HS-27A (cell line): ENCODE data around the gene USP15.

ENCODE experiments used
- DNase-seq: peaks from one replicate; pipeline ENCODE4 v3.0.0-alpha.2; 2012; ENCODE audit warnings: low read depth, missing footprints

The USP15 gene

GRCh38 chr12:62284749-62285148 is 24.5 kb downstream of the USP15 start:
- no peak for DNase-seq

- no peak for DNase-seq
Measured at GRCh38 chr12:62285284-62285683, 25.1 kb downstream of the USP15 start.

- DNase-seq = no peak
Measured at GRCh38 chr12:62288328-62288727, 28.1 kb downstream of the USP15 start.

DNA sequence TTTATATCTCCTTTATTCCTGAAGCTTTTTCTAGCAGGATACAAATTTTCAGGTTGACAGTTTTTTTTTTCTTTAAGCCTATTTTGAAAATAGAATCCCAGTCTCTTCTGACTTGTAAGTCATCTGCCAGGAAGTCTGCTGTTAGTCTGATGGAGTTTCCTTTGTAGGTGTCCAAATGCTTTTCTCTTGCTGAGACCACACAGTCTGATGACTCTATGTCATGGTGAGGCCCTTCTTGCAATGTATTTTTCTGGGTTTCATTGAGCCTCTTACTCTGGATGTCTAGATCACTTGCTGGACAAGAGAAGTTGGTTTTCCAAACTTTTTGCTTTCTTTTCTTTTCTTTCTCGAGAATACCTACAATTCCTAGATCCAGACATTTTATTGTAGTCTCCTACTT is 30.6 kb downstream of the USP15 start:
- DNase-seq = no peak

DNA sequence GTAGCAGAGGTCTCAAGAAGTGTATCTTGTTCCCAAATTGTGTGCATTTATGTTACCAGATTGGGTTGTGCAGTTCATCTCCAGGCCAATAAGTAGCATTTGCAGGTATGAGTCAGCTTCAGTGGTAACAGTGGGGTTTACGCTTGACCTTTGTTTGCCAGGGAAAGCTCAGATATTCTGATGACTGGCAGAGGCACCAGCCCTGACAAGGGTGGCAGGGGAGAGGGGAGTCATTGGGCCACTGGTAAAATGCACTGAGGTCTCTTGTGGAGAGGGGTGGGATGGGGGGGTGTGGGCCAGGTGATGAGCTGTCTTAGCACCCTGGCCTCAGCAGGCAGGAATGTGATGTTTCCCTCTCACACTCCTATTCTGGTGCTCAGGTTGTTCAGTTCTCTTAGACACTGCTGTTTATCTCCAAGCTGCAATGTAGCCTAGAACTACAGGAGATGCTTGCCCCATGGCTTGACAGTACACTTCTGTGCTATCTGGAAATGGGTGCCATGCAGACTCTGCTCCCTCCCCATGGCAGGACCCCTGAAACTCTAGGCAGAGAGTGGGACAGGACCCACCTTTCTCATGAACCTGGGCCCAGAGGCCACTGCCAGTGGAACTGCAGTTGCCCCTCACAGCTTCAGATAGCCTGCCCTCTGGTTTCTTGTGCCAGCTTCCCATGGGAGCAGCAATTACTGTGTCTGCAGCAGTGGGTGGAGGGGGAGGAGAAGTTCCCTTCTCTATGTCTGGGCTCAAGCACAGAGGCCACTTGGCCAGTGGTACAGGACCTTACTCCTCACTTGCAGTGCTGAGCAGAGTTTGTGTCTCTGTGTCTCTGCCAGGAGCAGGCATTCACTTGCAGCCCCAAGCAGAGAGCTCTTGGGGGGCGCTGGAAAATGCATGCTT is 31.9 kb downstream of the USP15 start:
- no peak for DNase-seq

DNA sequence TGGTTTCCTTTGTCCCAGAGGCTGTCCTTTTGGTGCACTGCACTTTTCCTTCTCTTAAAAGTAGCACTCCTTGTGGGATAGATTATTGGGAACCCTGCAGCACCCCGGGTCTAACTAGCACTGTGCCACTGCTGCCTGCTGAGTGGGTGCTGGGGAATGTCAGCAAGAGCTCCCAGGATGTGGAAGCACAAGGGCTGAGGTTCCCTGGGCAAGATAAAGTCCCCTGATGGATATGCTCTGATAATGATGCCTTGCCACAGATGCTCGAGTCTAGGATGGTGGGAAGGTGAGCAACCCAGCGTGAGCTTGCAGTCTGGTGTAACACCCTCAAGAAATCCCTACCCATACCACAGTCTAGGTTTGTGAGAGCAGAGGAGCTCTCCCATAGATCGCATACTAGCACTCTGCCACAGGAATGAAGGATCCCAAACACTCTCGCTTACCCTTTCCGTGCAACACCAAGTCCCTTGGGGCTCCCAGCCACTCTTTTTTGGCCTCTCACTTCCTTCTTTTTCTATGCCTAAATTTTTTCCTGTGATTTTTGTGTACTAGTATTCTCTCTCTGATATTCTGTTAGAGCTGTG is 32.6 kb downstream of the USP15 start:
- DNase-seq = no peak

GRCh38 chr12:62294378-62294777 is 34.2 kb downstream of the USP15 start:
- DNase-seq = no peak

DNA sequence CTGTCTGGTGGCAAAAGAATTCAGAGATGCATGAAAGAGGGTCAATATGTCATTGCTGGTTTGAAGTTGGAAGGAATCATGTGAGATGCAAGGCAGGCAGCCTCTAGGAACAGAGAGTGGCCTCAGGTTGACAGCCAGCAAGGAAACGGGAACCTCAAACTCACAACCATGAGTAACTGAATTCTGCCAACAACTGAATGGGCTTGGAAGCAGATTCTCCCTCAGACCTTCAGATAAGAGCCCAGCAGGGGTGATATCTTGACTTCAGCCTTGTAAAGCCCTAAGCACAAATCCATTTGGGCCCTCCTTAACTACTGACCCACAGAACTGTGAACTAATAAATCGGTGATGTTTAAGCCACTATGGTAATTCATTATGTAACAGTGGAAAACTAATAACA is 35.8 kb downstream of the USP15 start:
- DNase-seq = no peak

DNA sequence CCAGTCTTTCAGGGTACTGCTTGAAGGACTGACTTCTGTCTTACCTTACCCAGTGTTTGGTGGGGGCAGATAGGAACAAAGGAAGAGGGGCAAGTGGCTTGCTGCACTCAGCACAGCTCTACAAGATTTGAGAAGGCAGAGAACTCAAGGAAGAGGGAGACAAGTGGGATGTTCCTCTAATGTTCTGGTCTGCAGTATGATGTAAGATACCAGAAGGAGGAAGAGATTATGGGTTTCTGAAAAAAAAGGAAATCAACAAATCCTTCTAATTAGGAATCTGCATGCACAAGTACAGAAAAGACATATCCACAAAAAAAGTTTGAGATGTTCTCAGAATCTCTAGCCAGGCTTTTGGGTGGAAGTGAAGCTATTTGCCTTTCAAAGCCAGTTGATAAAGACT is 37.1 kb downstream of the USP15 start:
- no peak for DNase-seq

- DNase-seq = no peak
Measured at GRCh38 chr12:62299617-62300016, 39.4 kb downstream of the USP15 start.

DNA sequence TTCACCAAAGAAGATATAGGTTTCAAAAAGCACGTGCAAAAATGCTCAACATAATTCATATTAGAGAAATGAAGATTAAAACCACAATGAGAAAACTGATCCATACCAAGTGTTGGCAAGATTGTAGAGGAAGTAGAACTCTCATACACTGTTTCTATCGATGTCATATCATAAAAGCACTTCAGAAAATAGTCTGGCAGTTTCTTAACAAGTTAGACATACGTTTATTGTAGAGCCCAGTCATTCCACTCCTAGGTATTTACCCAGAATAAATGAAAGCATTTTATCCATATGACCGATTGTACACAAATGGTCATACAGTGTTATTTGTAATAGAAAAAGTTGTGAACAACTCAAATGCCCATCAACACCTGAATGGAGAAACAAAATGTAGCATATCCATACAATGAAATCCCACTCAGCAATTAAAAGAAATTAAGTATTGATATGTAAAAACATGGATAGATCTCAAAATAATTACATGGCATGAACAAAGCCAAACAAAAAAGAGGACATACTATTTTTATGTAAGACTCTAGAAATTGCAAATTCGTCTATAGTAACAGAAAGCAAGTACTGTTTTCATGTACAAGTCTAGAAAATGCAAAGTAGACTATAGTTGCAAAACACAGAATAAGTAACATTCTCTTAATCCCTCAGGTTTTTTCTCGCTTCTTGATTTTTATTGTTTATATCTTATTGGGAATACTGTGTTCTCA is 41.0 kb downstream of the USP15 start:
- DNase-seq = no peak

DNA sequence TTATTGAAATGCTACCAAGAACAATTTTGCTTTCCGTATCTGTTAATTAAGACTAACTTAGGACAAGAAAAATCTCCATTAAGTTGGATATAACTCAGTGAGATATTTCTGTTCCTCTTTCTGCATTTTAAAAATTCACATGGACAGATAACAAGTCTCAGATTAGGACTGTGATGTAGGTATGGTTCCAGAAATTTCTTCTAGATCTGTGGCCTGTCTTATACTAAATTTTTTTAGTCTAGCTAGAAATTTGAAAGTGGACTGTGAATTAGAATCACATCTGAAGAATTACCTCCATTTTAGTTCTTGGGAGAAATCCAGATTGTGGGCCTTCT is 41.6 kb downstream of the USP15 start:
- DNase-seq = no peak

DNA sequence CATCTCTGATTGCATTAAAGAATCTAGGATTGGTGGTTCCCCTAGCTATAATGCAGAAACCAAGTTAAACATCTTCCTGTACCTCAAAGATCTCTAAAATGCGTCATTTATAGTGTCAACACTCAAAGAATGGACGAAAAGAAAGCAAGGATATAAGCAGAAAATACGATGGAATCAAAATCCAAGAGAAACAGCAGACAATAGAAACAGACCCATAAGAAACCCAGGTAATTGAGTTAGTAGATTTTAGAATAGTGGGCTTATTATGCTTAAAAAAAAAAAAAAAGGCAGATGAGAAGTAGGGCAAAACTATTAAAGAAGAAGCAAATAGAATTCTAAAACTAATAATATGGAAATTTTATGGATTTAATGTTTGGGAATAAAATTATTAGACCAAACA is 44.4 kb downstream of the USP15 start:
- DNase-seq = no peak

DNA sequence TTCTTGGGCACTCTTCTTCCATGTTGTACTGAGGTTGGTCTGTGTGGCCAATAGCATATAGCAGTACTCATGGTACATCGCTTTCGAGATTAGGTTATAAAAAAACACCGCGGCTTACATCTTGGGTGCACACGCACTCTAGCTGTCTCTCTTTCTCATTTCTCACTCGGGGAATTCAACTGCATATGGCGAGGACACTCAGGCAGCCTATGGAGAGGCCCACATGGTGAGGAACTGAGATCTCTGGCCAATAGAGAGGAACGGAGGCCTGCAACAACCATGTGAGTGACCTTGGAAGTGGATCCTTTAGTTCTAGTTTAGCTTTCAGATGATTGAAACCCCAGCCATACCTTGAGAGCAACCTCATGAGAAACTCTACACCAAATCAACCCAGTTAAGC is 45.6 kb downstream of the USP15 start:
- no peak for DNase-seq

GRCh38 chr12:62306569-62307530 is 46.6 kb downstream of the USP15 start:
- DNase-seq = no peak

- no peak for DNase-seq
Measured at GRCh38 chr12:62308201-62308600, 48.0 kb downstream of the USP15 start.

GRCh38 chr12:62313727-62314380 is 53.6 kb downstream of the USP15 start:
- no peak for DNase-seq

DNA sequence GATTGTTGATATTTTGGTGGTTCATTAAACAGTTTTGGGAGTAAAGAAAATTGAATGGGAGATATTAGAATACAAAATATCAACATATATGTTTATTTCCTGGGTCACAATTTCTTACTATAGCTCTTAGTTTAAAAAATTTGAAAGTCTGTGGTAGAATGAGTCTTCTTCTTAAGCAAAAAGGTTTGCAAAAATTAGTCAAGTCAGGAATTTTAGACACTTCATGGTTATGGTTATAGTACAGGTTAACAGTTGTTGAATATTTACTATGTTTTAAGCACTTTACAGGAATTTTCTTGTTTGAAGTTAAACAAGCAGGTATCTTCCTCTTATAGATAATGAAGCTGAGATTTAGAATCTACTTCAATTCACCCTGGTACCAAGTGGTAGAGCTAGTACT is 56.8 kb downstream of the USP15 start:
- DNase-seq = no peak

DNA sequence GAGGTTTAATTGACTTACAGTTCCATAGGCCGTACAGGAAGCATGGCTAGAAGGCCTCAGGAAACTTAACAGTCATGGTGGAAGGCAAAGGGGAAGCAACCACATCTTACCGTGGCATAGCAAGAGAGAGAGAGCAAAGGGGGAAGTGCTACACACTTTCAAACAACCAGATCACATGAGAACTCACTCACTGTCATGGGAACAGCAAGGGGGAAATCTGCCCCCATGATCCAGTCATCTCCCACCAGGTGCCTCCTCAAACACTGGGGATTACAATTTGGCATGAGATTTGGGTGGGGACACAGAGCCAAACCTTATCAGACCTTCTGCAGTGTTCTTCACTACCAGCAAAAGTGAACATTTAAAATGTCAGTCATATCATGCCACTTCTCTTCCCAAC is 58.9 kb downstream of the USP15 start:
- no peak for DNase-seq

DNA sequence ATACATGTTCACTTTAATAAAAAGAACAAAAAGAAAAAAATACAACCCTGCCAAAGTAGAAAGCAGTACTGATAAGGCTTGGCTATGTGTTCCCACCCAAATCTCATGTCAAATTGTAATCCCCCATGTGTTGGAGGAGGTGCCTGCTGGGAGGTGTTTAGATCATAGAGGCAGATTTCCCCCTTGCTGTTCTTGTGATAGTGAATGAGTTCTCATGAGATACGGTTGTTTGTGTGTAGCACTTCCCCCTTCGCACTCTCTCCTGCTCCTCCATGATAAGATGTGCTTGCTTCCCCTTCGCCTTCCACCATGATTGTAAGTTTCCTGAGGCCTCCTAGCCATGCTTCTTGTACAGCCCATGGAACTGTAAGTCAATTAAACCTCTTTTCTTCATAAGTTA is 59.9 kb downstream of the USP15 start:
- DNase-seq = no peak

- DNase-seq = no peak
Measured at GRCh38 chr12:62323386-62323785, 63.2 kb downstream of the USP15 start.
